ENCODE results near the gene NECAB3. TPM values are rescaled to one million over a fixed set of nuclear protein-coding genes. Genes with fewer than 3 reads are reported as not detected.
"Not testable (repeated sequence)": the region's sequence is repeated elsewhere in the genome, so short reads cannot be mapped to it uniquely, and the experiment has no call there.

The NECAB3 gene
- total RNA-seq, 1 donor: 10.8 TPM

DNA sequence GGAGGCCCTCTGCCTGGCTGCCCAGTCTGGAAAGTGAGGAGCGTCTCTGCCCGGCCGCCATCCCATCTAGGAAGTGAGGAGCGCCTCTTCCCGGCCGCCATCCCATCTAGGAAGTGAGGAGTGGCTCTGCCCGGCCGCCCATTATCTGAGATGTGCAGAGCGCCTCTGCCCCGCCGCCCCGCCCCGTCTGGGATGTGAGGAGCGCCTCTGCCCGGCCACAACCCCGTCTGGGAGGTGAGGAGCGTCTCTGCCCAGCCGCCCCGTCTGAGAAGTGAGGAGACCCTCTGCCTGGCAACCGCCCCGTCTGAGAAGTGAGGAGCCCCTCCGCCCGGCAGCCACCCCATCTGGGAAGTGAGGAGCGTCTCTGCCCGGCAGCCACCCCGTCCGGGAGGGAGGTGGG is 24.7 kb upstream of the NECAB3 start:
- DNase-seq (ENCODE audit: low read depth in 2 of 3, low spot score in 2 of 3): not testable (repeated sequence)

DNA sequence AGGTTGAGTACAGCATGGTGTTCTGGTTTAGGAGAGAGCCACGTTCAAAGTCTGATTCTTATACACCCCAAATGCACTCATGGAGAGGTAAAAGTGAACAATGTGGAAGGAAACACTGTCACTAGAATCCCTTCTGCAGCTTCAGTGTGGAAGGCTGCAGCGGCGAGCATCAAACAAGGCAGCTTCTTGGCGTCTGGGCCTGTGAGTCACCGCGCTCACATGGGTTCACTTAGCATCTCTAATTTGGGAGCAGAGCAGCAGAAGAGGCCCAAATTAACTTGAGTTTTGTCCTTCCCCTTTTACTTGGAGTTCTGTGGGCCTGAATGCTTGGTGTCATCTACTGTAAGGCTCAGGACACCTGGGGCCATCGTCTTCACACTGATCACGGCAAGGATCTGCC is 22.9 kb upstream of the NECAB3 start:
- DNase-seq (ENCODE audit: low read depth in 2 of 3, low spot score in 2 of 3): no peak

DNA sequence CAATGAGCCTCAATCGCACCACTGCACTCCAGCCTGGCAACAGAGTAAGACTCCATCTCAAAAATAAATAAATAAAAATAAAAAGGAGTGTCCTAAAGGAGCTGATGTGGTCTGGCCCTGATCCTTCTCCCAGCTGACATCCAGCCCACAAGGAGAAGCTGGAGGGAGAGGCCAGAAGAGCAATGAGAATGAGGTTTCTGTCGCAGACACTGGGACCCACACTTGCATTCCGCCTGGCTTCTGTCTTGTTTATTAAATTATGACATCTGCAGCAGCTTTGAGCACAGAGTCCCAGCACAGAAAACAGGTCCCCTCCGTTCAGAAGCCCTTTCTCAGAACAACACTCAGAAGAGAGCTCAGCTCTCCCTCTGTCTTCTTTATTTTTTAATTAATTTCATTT is 22.2 kb upstream of the NECAB3 start:
- no peak for DNase-seq (ENCODE audit: low read depth in 2 of 3, low spot score in 2 of 3)

DNA sequence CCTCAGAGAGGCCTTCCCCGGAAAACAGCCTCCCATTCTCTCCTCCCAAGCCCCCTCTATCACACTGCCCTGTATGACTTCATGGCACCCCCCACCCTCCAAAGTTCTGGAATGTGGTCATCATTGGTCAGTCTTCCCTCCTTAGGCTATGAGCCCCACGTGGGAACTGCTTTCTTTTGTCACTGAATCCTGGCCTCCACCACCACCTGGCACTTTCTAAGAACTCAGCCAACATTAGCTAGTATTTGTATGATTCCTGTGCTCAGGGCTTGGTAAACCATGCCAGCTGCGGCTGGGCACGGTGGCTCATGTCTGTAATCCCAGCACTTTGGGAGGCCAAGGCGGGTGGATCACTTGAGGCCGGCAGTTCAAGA is 20.4 kb upstream of the NECAB3 start:
- DNase-seq (ENCODE audit: low read depth in 2 of 3, low spot score in 2 of 3): no peak

DNA sequence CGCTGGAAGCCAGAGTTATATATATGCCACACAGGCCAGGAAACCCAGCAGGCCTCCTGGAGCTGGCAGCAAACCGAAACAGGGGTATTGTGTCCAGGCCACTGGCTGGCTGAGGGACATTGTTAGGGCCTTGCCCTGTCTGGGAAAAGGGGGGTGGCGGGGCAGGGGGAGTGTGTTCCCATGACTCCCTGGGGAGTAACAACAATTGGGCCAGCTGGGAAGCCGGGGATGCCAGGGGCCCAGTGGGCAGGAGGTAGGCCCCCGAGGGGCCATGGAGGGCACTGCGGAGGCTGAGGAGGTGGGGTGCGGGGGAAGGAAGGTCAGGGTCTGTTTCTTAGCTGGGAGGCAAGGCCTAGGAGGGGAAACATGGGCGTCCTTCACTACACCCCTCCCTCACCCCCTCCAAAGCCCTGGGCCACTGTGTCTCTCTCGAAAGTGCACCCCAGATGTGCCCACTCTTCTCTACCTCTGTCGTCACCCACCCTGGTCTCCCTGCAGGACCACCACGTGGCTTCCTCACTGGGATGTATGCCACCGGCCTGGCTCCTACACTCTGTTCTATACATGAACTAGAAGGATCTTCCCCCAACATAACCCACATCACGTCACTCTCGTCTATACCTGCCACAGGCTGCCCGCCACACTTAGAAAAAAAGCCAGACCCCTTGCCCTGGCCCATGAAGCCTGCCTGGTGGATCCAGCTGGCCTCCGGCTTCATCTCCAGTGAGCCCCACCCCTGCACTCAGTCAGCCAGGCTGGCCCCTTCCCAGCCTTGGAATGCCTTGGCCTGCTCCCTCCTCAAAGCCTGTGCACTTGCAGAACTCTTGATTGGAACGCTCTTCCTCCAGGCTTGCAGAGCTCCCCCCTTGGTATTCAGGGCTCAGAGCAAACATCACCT is 19.8 kb upstream of the NECAB3 start:
- DNase-seq (ENCODE audit: low read depth in 2 of 3, low spot score in 2 of 3): no peak

DNA sequence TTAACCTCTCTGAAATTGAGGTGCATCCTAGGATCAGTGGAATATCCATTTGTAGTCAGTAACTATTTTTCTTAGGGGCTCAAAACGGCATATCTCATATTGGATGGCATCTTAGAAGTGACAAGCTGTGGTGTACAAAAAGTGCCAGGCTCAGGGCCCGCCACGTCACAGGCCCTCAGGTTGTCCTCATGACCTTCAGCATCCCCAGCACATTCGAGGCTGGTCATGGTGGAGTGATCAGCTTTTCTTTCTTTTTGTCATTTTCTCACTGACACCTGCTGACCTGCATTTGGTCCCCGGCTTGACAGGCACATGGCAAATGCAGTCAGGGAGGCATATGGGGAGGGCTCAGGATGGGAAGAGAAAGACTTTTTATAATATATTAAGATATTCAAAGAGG is 19.1 kb upstream of the NECAB3 start:
- DNase-seq (ENCODE audit: low read depth in 2 of 3, low spot score in 2 of 3): no peak

DNA sequence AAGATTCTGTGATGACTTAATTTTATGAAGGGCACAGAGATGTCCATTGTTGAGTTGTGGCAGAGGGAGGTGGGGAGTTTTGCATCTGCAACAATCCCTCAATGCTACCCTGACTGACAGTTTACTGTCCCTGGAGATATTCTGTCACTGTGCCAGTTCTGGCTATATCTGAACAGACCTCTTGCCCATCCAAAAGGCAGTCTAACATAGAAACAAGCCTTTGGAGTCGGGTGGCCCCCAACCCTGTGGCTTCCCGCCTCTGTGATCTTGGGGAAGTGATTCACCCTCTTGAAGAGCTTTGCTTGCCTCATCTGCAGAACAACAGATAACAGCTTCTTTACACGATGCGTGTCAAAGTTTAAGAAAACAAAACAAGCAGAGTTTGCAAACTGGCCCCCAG is 15.7 kb upstream of the NECAB3 start:
- peak in 2 of 3 donors; percentile 62 to 68 for DNase-seq (ENCODE audit: low read depth in 2 of 3, low spot score in 2 of 3)

DNA sequence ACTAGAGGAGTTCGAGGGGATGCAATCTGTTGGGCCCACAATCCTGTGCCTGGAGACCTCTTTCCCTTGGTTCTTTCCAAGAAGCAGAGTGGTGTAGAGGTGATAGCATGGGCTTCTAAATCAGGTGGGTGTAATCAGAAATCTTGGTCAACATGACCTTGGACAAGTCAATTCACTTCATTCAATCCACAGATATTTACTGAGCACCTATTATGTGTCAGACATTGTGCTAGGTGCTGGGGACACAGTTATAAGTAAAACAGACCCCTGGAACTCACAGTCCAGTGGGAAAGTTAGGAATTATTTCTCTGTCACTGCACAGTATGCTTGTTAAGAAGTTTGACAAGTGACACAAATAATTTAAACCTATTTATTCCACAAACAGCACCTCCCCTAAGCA is 15.3 kb upstream of the NECAB3 start:
- no peak for DNase-seq (ENCODE audit: low read depth in 2 of 3, low spot score in 2 of 3)

DNA sequence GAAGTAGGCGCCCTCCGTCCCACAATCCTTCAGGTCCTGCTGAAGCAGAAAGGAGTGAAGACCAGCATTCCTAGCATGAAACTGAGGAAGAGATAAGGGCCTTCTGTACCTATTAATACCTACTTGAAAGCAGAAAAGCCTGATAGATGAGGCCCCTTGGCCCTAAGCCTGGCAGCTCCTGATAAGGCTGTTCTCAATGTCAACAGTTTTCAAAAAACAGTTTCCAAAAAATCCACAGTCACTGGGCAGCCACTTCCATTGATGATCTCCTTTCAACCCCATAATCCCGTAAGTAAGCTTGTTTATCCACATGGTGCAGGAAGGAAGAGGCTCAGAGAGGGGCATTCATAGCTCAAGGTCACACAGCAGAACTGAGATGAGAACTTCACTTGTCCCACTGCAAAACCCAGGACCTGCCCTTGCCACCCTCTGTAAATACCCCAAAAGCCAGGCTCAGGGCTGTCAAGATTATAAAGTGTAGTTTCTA is 14.8 kb upstream of the NECAB3 start:
- no peak for DNase-seq (ENCODE audit: low read depth in 2 of 3, low spot score in 2 of 3)

DNA sequence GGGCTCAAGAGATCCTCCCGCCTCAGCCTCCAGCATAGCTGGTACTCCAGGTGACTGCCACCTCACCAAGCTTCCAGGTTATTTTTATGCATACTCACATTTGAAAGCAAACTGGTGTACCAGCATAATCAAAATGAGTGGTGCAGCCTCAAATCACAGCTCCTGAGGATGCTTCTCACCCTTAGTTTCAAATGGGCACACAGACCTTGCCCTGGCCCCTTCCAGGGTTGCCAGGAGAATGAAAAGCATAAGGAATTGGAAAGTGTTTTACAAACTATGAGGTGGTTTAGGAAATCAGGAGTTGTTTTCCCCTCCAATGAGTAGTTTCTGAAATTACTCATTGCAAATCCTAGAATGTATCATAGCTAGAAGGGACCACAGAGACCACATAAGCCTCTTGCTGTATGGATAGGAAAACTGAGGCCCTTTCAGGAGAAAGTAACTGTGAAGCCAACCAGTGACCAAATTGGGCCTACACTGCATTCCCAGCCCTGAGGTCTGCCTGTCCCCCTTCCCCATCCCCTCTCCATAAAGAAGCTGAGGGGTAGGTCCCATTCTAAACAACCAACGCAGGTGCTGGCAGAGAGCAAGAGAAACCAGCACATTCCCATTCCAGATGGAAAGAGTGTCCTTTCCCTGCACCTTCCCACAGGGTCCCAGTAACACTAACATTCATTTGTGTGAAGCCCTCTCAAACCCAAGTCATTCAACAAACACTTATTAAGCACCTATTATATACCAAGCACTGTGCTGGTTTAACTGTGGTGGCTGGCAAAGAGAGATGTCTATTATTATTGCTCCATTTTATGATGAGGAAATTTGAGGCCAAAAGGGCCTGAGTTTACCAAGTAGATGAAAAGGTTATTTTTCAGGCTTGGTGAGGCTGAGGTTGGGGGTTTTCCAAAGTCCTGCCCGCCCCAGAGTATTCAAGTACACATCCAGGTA is 14.0 kb upstream of the NECAB3 start:
- no peak for DNase-seq (ENCODE audit: low read depth in 2 of 3, low spot score in 2 of 3)

DNA sequence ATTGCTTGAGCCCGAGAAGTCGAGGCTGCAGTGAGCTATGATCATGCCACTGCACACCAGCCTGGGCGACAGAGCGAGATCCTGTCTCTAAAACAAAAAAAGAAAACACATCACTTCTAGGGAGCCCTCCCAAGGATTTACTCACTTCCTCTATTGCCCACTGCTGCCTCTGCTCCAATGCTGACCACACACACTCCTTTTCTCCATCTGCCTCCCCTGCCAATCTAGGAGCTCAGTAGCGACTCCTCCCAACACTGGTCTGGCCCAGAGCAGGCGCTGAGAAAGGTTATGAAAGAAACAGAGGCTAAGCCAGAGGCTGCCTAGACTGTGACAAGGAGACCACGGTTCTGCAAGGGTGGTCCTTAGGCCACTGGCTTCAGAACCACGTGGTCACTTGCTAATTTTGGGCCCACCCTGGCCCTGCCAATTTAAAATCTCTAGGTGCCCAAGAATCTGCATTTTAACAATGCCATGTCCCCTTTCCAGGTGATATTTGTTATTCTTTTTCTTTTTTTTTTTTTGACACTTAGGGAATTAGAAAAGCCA is 13.2 kb upstream of the NECAB3 start:
- DNase-seq (ENCODE audit: low read depth in 2 of 3, low spot score in 2 of 3): peak in 1 of 3 donors; percentile 20

DNA sequence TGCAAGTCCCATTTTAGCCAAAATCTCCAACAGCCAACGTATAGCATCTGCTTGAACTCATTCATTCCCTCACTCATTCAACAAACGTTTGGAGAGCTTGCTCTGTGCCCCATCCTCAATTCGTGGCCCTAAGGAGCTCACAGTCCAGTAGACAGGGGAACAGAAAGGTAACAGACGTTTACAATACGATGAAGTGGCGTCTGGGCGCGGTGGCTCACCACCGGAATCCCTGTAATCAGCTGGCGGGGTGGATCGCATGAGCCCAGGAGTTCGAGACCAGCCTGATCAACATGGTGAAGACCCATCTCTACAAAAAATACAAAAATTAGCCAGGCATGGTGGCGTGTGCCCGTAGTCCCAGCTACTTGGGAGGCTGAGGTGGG is 12.7 kb upstream of the NECAB3 start:
- DNase-seq (ENCODE audit: low read depth in 2 of 3, low spot score in 2 of 3): no peak

DNA sequence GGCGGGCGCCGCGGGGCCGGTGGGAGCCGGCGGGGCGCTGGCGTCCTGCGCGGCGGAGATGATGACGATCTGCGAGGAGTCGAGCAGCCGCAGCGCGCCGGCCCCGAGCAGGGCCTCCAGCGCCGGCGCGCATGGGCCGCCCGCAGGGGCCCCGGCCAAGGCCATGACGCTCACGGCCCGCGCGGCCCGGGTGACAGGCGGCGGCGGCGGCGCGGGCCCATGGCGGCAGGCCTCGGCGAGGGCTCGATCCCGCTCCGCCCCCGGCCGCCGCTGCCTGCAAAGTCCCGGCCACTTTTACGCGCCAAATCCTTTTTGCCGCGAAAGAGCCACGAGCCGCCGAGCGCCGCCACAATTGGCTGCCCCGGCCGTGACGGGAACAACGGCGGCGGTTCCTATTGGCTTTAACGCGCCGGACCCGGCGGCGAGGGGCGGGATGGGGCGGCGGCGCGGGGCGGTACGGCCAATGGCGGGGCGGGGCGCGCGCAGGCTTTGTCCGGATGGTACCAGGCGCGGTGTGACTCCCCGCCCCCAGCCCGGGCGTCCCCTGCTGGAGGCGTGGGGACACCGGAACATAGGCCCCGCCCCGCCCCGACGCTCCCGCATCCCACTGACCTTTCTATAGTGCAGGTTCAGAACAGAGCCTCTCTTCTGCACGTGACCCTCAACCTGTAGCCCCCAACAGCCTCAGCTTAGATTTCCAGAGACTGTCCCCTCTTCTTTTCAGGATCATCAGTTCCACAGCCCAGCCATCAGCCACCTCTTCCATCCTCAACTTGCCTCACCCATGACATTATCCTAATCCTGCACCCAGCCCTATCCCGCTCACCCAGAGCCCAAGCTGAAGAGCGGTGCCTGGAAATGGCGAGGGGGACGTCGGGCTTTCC is 12.1 kb upstream of the NECAB3 start, which contains the start of gene E2F1:
Gene E2F1, minus strand, starts transcription at position 286 of the 884 bp plus-strand sequence. Its CDS starts 121 bp downstream, at position 165.
- DNase-seq (ENCODE audit: low read depth in 2 of 3, low spot score in 2 of 3): peak; percentile 76 to 94 (median 92)

DNA sequence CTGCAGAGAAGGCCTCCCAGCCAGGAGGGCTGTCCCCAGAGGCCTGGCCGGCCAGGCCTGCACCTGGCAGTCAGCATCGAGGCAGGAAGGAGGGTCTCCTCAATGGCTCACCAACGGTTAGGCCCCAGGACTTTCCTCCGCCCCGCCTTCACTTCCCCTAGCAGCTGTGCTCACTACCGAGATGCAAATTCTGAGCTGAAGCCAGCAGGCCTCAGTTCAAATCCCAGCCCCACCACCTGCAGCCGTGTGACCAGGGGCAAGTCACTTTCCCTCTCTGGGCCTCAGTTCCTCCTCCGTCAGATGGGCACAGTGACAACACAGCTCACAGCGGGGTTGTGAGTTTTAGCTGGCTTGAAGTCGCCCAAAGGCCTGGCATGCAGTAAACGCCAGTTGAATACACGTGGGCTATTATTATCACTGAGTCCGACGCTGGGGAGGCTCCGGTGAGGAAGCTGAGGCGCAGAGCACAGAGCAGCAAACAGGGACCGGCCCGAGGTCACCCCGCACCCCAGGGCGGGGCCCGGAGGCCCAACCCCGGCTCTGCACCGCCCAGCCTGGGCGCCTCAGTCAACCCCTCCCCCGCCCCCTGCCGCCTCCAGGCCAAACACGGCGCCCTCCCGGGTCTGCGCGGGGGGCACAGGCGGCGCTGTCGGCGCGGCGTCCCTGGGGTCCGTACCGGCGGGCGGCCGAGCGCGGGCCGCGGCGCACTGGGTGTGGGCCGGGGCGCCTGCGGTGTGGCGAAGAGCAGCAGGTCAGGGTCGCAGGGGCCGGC is 11.3 kb upstream of the NECAB3 start:
- peak in 1 of 3 donors; percentile 47 for DNase-seq (ENCODE audit: low read depth in 2 of 3, low spot score in 2 of 3)

DNA sequence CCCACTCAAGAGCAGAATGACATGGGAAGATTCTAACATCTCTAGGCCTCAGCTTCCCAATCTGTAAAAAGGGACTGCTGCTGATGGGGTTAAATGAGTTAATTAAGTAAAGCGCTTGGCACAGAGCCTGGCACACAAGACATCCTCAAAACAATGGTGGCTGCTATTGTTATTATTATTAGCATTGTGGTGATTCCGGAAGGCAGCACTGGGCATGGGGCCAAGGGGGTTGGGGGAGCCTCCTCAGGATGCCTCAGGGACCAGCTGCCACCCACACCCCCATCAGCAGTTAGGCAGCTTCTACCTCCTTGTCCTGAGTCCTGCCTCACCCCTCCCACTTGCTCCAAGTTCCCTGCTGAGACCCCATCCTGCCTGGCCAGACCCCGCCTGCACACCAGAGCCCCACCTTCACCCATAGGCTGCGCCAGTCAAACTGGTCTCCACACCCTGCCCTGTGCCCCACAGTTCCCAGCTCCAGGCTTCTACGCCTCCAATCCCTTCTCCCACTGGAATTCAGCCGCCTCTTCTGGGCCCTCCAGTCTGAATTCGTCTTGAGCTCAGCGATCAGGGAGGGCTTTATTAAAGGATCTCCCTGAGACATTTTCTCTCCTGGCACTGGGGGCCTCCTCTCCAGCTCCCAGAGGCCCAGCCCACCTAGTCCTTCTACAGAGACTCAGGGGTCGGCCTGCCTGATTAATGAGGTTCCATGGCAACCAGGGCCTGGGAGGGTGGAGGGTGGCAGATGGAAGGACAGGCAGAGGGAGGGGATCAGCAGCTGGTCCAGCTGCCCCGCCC is 10.5 kb upstream of the NECAB3 start:
- DNase-seq (ENCODE audit: low read depth in 2 of 3, low spot score in 2 of 3): no peak

DNA sequence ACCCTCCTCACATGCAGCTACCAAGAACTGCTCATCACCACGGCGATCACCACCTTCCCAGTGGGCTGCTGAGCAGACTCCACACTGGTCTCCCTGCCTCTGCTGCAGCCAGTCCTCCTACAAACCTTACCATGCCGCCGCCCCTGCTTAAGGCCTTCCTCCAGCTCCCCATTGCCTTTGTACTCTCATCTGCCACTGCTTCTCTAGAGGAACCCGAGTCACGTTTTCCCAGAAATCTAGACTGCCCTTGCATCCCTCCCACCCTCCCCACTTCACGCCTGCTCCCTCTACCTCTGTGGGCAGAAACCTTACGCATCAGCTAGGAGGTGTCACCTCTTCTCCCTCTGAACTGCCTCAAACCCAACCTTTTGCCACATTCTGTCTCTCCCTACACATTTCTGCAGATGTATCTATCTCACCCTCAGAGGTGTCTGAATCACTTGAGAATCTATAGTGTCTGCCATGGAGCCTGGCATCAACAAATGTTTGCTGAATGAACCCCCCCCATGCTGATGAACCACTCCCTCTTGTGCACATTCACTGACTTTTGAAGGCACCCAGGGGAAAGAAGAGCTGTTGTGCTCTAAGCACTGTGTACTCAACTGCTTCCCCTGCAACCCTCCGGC is 7.6 kb upstream of the NECAB3 start:
- no peak for DNase-seq (ENCODE audit: low read depth in 2 of 3, low spot score in 2 of 3)

DNA sequence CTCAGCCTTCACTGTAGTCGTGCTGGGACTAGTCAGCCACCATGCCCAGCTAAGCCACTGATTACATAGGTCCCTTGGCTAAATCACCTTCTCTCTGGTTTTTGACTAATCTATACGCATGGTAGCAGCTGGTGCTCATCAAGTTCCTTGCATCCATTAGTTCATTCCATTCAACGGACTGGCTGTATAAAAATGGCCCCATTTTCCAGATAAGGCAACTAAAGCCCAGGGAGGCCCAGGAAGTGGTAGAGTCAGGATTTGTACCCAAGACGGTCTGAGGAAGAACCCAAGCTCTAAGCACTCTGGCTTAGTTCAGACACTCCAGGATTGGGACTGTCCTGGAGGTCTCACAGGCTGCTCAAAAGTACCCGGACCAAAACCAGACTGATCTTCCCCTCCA is 7.1 kb upstream of the NECAB3 start:
- no peak for DNase-seq (ENCODE audit: low read depth in 2 of 3, low spot score in 2 of 3)

DNA sequence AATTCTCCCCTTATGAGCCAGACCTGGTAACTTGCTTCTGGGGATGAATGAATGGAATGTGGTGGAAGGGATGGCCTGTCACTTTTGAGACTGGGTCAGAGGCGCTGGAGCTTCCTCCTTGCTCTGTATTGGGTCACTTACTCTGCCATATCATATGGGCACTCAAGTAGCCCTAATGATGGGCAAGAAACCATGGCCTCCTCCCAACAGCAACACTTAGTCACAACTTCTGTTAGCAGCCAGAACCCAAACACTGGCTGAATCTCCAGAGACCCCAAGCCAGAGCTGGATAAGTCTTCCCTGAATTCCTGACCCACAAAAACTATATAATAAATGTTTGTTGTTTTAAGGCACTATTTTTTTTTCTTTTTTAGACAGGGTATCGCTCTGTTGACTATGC is 6.5 kb upstream of the NECAB3 start:
- DNase-seq (ENCODE audit: low read depth in 2 of 3, low spot score in 2 of 3): no peak

All from hematopoietic multipotent progenitor cell (in vitro differentiated cells).